ENCODE measurements around the gene EXD2. TPM values are rescaled to one million over a fixed set of nuclear protein-coding genes. Genes with fewer than 3 reads are reported as not detected.

Gene EXD2, protein sequence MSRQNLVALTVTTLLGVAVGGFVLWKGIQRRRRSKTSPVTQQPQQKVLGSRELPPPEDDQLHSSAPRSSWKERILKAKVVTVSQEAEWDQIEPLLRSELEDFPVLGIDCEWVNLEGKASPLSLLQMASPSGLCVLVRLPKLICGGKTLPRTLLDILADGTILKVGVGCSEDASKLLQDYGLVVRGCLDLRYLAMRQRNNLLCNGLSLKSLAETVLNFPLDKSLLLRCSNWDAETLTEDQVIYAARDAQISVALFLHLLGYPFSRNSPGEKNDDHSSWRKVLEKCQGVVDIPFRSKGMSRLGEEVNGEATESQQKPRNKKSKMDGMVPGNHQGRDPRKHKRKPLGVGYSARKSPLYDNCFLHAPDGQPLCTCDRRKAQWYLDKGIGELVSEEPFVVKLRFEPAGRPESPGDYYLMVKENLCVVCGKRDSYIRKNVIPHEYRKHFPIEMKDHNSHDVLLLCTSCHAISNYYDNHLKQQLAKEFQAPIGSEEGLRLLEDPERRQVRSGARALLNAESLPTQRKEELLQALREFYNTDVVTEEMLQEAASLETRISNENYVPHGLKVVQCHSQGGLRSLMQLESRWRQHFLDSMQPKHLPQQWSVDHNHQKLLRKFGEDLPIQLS
- 24.9 and 26.7 TPM in 2 replicates for total RNA-seq

DNA sequence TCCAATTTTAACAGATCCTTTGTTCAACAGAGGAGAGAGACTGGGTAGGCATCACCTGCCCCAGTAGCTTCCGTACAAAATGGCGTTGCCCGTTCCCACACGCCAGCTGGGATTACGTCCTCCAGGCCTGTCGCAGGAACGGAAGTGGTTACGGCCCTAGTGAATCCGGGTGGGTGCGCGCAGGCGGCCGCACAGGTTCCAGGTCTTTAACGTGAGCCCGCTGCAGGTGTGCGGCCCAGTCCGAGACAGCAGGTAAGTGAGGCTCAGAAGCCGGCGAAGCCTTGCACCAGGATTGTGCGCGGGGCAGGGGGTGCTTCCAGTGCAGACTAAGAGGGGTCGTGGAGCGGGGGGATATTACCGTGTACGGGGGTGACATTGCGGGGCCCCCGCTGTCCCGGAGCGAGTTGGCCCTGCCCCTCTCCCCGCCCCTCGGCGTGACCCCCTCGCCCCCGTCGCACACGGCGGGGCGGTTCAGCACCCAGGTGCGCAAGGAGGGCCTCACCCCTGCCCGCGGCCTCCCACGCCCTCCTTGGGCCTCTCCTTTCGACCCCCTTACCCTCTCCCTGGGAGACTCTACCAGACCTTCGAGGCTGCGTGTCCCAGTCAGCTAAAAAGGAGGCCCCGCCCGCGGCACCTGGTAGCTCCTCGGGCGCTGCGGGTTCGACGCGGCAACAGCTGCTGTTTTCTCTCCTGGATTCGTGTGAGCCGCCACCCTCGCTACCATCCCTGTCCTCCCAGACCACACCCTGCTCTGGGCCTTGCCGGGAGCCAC lies at the start of gene EXD2:
Gene EXD2, plus strand, starts transcription at position 159 of the 772 bp plus-strand sequence. CDS start 17,973 bp downstream, outside the sequence.

DNA sequence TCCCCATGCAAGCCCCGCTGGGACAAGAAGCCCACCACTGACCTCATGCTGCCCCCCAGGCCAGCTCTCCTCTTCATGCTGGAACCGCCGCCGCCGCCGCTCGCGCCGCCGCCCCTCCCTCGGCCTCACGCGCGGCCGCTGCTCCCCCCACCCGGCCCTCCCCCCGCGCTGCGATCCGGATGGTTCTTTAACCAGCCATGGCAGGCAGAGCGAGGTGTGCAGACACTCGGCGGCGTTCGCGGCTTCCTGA lies 38.5 kb upstream of the EXD2 start, which contains the start of gene DCAF5:
Gene DCAF5, minus strand, starts transcription at position 218 of the 250 bp plus-strand sequence. Its CDS starts 141 bp downstream, at position 77.

DNA sequence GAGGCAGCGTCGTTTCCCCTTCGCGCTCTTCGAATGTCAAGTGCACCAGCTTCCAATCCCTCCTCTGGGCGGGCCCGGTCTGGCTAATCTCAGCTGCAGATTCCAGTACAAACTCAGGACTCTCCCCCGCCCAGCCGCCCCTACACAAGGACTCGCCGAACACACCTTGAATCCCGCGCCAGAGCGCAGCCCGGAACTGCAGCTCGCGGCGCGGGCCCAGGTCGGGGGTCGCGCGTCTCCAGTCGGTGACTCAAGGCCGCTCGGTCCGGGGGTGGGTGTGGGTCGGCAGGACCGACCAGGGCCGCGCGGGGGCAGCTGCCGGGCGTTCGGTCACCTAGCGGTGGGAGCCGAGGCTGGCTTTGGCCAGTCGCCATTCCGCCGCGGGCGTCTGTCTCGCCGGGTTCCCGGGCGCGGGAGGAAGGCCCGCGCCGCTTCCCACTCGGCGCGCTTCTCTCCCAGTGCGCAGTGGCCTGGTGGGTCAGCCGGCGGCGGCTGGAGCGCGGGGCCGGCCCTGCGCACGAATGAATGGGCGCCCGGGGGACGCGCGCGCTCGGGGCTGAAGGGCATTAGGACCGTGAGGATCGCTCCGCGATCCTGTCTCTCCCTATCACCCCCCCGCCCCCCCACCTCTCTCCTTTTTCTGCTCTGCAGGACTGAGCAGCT lies 68.4 kb downstream of the EXD2 start, which contains the start of gene GALNT16:
Gene GALNT16, plus strand, starts transcription at position 632 of the 663 bp plus-strand sequence. CDS start 133 bp downstream, outside the sequence.

Other genes with a start within 250 kb of the EXD2 start
- 219 and 525 TPM in 2 replicates for gene ACTN1, start 212.2 kb upstream of the EXD2 start, total RNA-seq
- 14.4 and 22.4 TPM in 2 replicates for gene DCAF5, start 38.4 kb upstream of the EXD2 start, total RNA-seq
- not detected in 2 replicates for gene GALNT16, start 68.7 kb downstream of the EXD2 start, total RNA-seq
- gene ERH, start 206.8 kb downstream of the EXD2 start, total RNA-seq, result 89.8 and 119 TPM in 2 replicates
- 124 and 140 TPM in 2 replicates for gene SLC39A9, start 207.2 kb downstream of the EXD2 start, total RNA-seq